CD14-positive monocyte (primary cell): ENCODE measurements around the gene SLC66A3. TPM values are rescaled to one million over a fixed set of nuclear protein-coding genes. Genes with fewer than 3 reads are reported as not detected.
A peak's percentile ranks its signal among the peaks of the same experiment; 100 is the strongest.

Source experiments
- DNase-seq, 3 donors: peaks; one replicate each; pipeline ENCODE4 v3.0.0-alpha.2; 2011 to 2022
- H2AFZ ChIP-seq: 2 replicates; pipeline ENCODE4 v1.6.0; 2012; ENCODE audit warnings: mild to moderate bottlenecking, low read depth, low read length, inconsistent platforms; ENCODE audit not compliant: insufficient read depth, poor library complexity, severe bottlenecking
- H3K27ac ChIP-seq, 2 donors: 1 replicate in 1 of 2; 2 replicates in 1 of 2; pipeline ENCODE4 v1.5.1; 2012 to 2013; ENCODE audit warnings: low read length in 2 of 2, control low read depth in 1 of 2, inconsistent platforms in 1 of 2, low read depth in 1 of 2, mild to moderate bottlenecking in 1 of 2
- H3K27me3 ChIP-seq, 2 donors: one replicate each; pipeline versions ENCODE4 v1.6.0 to v1.6.1; 2011 to 2013; ENCODE audit warnings: low read length in 2 of 2; ENCODE audit not compliant: control insufficient read depth in 2 of 2, insufficient read depth in 2 of 2
- H3K36me3 ChIP-seq, 2 donors: replicated peaks in 1 of 2; 1 replicate in 1 of 2; 2 replicates in 1 of 2; pipeline versions ENCODE4 v1.5.1 to v1.6.1; 2012 to 2013; ENCODE audit warnings: low read length in 2 of 2, control low read depth in 1 of 2, inconsistent platforms in 1 of 2, mild to moderate bottlenecking in 1 of 2; ENCODE audit not compliant: insufficient read depth in 2 of 2, control insufficient read depth in 1 of 2
- H3K4me1 ChIP-seq, 2 donors: 1 replicate in 1 of 2; 2 replicates in 1 of 2; pipeline versions ENCODE4 v1.5.1 to v1.6.1; 2012 to 2013; ENCODE audit warnings: low read length in 2 of 2, control low read depth in 1 of 2, inconsistent platforms in 1 of 2, mild to moderate bottlenecking in 1 of 2, moderate library complexity in 1 of 2; ENCODE audit not compliant: insufficient read depth in 2 of 2, control insufficient read depth in 1 of 2
- H3K4me2 ChIP-seq: replicated peaks from 2 replicates; pipeline ENCODE3; 2012; ENCODE audit warnings: low read length, moderate library complexity, mild to moderate bottlenecking; ENCODE audit not compliant: poor library complexity, severe bottlenecking; ENCODE audit errors: extremely low read depth
- H3K4me3 ChIP-seq, 3 experiments: fragments of 200-600 bp in 1 of 3; sonication (generic) in 1 of 3; replicated peaks in 1 of 3; 1 replicate in 2 of 3; 2 replicates in 1 of 3; pipeline ENCODE4 v1.5.1; 2011 to 2013; ENCODE audit warnings: low read length in 3 of 3, mild to moderate bottlenecking in 3 of 3, control low read depth in 2 of 3, low read depth in 2 of 3, inconsistent platforms in 1 of 3, moderate library complexity in 1 of 3
- H3K79me2 ChIP-seq: 2 replicates; pipeline ENCODE4 v1.6.0; 2012; ENCODE audit warnings: mild to moderate bottlenecking, control low read depth, inconsistent platforms, low read length, moderate library complexity; ENCODE audit not compliant: insufficient read depth
- H3K9ac ChIP-seq: 2 replicates; pipeline ENCODE4 v1.6.0; 2017; ENCODE audit warnings: low read length, mild to moderate bottlenecking; ENCODE audit not compliant: insufficient read depth, poor library complexity, severe bottlenecking
- H3K9me3 ChIP-seq, 2 donors: replicated peaks in 1 of 2; 1 replicate in 1 of 2; 2 replicates in 1 of 2; pipeline versions ENCODE4 v1.5.1 to v1.6.1; 2012 to 2013; ENCODE audit warnings: low read length in 2 of 2, control low read depth in 1 of 2; ENCODE audit not compliant: control insufficient read depth in 1 of 2, insufficient read depth in 1 of 2
- H4K20me1 ChIP-seq: 2 replicates; pipeline ENCODE4 v1.6.0; 2012; ENCODE audit warnings: mild to moderate bottlenecking, low read length, control low read depth, moderate library complexity; ENCODE audit not compliant: insufficient read depth
- H3K27ac Mint-ChIP-seq, 7 donors: one replicate each; pipeline ENCODE4 v1.8.0; 2020; ENCODE audit warnings: mild to moderate bottlenecking in 7 of 7, mixed read lengths in 7 of 7, moderate library complexity in 6 of 7, inconsistent platforms in 2 of 7
- H3K27me3 Mint-ChIP-seq, 3 donors: one replicate each; pipeline ENCODE4 v1.8.0; 2021 to 2022; ENCODE audit warnings: low read depth in 3 of 3, mild to moderate bottlenecking in 3 of 3, mixed read lengths in 3 of 3, moderate library complexity in 3 of 3, inconsistent platforms in 1 of 3
- H3K36me3 Mint-ChIP-seq, 2 donors: one replicate each; pipeline ENCODE4 v1.8.0; 2020; ENCODE audit warnings: mixed read lengths in 2 of 2, inconsistent platforms in 1 of 2, mild to moderate bottlenecking in 1 of 2
- H3K4me1 Mint-ChIP-seq: one replicate; pipeline ENCODE4 v1.8.0; 2020; ENCODE audit warnings: mild to moderate bottlenecking, mixed read lengths
- H3K4me3 Mint-ChIP-seq, 2 donors: one replicate each; pipeline ENCODE4 v1.8.0; 2020; ENCODE audit warnings: mild to moderate bottlenecking in 2 of 2, mixed read lengths in 2 of 2, moderate library complexity in 1 of 2
- H3K9me3 Mint-ChIP-seq, 7 donors: one replicate each; pipeline ENCODE4 v1.8.0; 2020 to 2022; ENCODE audit warnings: mixed read lengths in 7 of 7, mild to moderate bottlenecking in 6 of 7, moderate library complexity in 6 of 7, inconsistent platforms in 2 of 7
- WGBS: methylation state at CpG from one replicate; pipeline ENCODE4 v1.1.5; 2013; ENCODE audit warnings: missing lambda C conversion rate; ENCODE audit not compliant: insufficient coverage; 5-methylcytosine and 5-hydroxymethylcytosine counted together
- intact Hi-C, 2 donors: fragments of 100-400 bp; cut with micrococcal nuclease; formaldehyde crosslinking; loops; one replicate each; pipeline versions ENCODE4 v1.15.0 to v1.15.1; 2023
- polyA plus RNA-seq, 3 donors: library from polyadenylated mRNA; depleted of rRNA in 1 of 3; unstranded in 2 of 3; stranded (reverse) in 1 of 3; fragments of 300-500 nt in 2 of 3; fragments of >200 nt in 1 of 3; fragmentation: Illumina TruSeq in 2 of 3; gene quantifications; 1 replicate in 2 of 3; 2 replicates in 1 of 3; pipeline ENCODE4 v1.2.3, GENCODE V29; 2012 to 2021
- TF ChIP-seq, protein P1 (sequence below): fragments of 200-600 bp; IDR thresholded peaks from one replicate; pipeline ENCODE4 v1.8.0; 2022; ENCODE audit warnings: antibody characterized with exemption, mild to moderate bottlenecking

Gene SLC66A3
- polyA plus RNA-seq, 3 donors = 51.8 to 188 (median 169) TPM

- no peak overlapping the region for H3K4me3 ChIP-seq
- H3K4me1 Mint-ChIP-seq = peaks cover 20% of the 10 kb centered on the region
- no peaks in the 10 kb centered on the region for H4K20me1 ChIP-seq
- H3K36me3 Mint-ChIP-seq = no peaks in the 10 kb centered on the region
- H3K4me2 ChIP-seq = no peak overlapping the region
- H3K27me3 Mint-ChIP-seq = peaks cover 18 to 44% (median 29%) of the 10 kb centered on the region in 3 donors
- intact Hi-C loops = no loop called here
- no peak overlapping the region for H3K27ac ChIP-seq
- H3K9me3 ChIP-seq = no peaks in the 10 kb centered on the region
- TF ChIP-seq, protein P1, sequence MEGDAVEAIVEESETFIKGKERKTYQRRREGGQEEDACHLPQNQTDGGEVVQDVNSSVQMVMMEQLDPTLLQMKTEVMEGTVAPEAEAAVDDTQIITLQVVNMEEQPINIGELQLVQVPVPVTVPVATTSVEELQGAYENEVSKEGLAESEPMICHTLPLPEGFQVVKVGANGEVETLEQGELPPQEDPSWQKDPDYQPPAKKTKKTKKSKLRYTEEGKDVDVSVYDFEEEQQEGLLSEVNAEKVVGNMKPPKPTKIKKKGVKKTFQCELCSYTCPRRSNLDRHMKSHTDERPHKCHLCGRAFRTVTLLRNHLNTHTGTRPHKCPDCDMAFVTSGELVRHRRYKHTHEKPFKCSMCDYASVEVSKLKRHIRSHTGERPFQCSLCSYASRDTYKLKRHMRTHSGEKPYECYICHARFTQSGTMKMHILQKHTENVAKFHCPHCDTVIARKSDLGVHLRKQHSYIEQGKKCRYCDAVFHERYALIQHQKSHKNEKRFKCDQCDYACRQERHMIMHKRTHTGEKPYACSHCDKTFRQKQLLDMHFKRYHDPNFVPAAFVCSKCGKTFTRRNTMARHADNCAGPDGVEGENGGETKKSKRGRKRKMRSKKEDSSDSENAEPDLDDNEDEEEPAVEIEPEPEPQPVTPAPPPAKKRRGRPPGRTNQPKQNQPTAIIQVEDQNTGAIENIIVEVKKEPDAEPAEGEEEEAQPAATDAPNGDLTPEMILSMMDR = no peak
- peaks cover 0 to 2% (median 0%) of the 10 kb centered on the region in 7 donors for H3K9me3 Mint-ChIP-seq
- no peak overlapping the region for H3K9ac ChIP-seq
- H2AFZ ChIP-seq = no peak overlapping the region
- peaks cover 0 to 20% of the 10 kb centered on the region in 2 donors for H3K27me3 ChIP-seq
- no peaks in the 10 kb centered on the region for H3K36me3 ChIP-seq
- H3K4me1 ChIP-seq = peaks cover 20 to 23% of the 10 kb centered on the region in 2 donors
- no peak overlapping the region for H3K27ac Mint-ChIP-seq
- 93% methylated on average over 8 of the region's 11 CpGs for WGBS
- no peak for DNase-seq
- no peak overlapping the region for H3K4me3 Mint-ChIP-seq
- H3K79me2 ChIP-seq = no peaks in the 10 kb centered on the region
These were observed 26.9 kb upstream of the SLC66A3 start for GRCh38 chr2:11128243-11128951.

DNA sequence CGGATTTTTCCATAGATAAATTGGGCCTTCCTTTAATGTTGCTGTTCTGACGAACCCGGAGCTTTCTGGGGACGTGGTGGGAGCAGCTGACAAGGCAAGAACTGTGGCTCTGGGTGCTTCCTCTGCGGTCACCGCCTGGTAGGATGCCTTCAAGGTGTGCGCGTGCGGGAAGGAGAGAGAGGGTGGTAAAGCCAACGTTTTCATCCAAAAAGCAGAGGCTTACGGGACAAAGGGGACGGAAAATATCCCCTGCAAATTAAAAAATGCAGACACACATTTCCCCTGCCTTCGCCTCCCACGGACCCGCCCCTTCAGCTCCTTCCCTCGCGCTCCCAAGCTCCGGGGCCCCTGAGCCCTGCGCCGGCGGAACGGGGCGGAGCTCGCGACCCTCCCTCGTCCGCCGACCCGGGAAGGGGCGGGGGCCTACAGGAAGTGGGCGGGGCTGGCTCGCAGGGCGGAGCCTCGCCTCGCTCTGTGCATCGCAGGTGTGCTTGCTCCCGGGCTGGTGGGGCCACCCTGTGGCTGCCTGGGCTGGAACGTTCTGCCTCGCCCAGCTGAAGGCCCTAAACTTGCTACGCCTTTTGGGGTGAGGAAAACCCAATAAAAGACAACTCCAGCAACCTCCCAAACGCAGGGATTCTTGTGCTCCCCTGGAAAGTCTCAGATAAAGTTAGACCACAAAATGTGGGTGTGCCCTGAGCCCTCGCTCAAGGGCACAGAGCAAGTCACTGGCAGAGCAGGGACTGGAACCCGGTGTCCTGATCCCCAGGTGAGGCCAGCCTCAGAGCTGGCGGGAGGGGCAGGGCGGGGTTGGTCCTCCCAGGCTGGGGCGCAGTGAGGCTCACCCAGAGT, 25.4 kb upstream of the SLC66A3 start:
- under 1% methylated on average over 39 of the region's 46 CpGs for WGBS
- H3K36me3 ChIP-seq = no peaks in the 10 kb centered on the region
- H3K9me3 Mint-ChIP-seq = peaks cover 0 to 3% (median under 1%) of the 10 kb centered on the region in 7 donors
- intact Hi-C loops = loop anchor here in 1 of 2 donors (5.0 kb wide), 2 partner anchors 317 to 452 kb away; no protein-coding TSS in a partner anchor
- DNase-seq = no peak
- H3K9ac ChIP-seq = no peak overlapping the region
- H3K4me1 Mint-ChIP-seq = peaks cover 22% of the 10 kb centered on the region
- H3K27ac Mint-ChIP-seq = peak overlapping the region in 3 of 7 donors; percentile 41 to 80 (median 57)
- peak overlapping the region; percentile 44 for H2AFZ ChIP-seq
- H3K79me2 ChIP-seq = no peaks in the 10 kb centered on the region
- H3K9me3 ChIP-seq = no peaks in the 10 kb centered on the region
- H3K36me3 Mint-ChIP-seq = no peaks in the 10 kb centered on the region
- H3K4me3 Mint-ChIP-seq = peak overlapping the region; percentile 59 to 86
- H3K4me2 ChIP-seq = peak overlapping the region; percentile 84
- peaks cover 24 to 27% of the 10 kb centered on the region in 2 donors for H3K4me1 ChIP-seq
- peaks cover 23 to 53% (median 32%) of the 10 kb centered on the region in 3 donors for H3K27me3 Mint-ChIP-seq
- TF ChIP-seq, protein P1 = no peak
- peak overlapping the region in 1 of 3 experiments; percentile 71 for H3K4me3 ChIP-seq
- H4K20me1 ChIP-seq = no peaks in the 10 kb centered on the region
- no peak overlapping the region for H3K27ac ChIP-seq
- H3K27me3 ChIP-seq = peaks cover 0 to 25% of the 10 kb centered on the region in 2 donors
